Cardiac muscle cell (in vitro differentiated cells and primary cell): Measurements from ENCODE around the gene USP30. TPM values are rescaled to one million over a fixed set of nuclear protein-coding genes. Genes with fewer than 3 reads are reported as not detected.

Source experiments
- DNase-seq, 2 donors: peaks; one replicate each; pipeline versions ENCODE4 v3.0.0 to v3.0.0-alpha.2; 2010 to 2017; ENCODE audit warnings: low read depth in 1 of 2, low spot score in 1 of 2
- H3K27ac ChIP-seq: fragments of 200-600 bp; sonication (generic); 2 replicates; pipeline ENCODE4 v1.5.1; 2016
- H3K27me3 ChIP-seq: fragments of 200-600 bp; sonication (generic); 2 replicates; pipeline ENCODE4 v1.6.0; 2016; ENCODE audit warnings: control low read depth
- H3K36me3 ChIP-seq: fragments of 200-600 bp; sonication (generic); 2 replicates; pipeline ENCODE4 v1.5.1; 2016; ENCODE audit warnings: control low read depth
- H3K4me1 ChIP-seq: fragments of 200-600 bp; sonication (generic); 2 replicates; pipeline ENCODE4 v1.8.1; 2017; ENCODE audit warnings: low read depth, mild to moderate bottlenecking, mixed run types
- H3K4me3 ChIP-seq: fragments of 200-600 bp; sonication (generic); 2 replicates; pipeline ENCODE4 v1.5.1; 2016; ENCODE audit warnings: mild to moderate bottlenecking
- H3K9me3 ChIP-seq: fragments of 200-600 bp; sonication (generic); 2 replicates; pipeline ENCODE4 v1.5.1; 2017; ENCODE audit warnings: low read depth, mild to moderate bottlenecking, control low read depth
- polyA plus RNA-seq: library from polyadenylated mRNA; unstranded; fragments of >200 nt; fragmentation: Nextera tagmentation; extraction: Ambion mirVana; gene quantifications from 2 replicates; pipeline ENCODE4 v1.2.1, GENCODE V29; 2016
- total RNA-seq: library from RNA; depleted of rRNA; stranded (reverse); fragments of >200 nt; gene quantifications from 2 replicates; pipeline ENCODE4 v1.2.3, GENCODE V29; 2016
- TF ChIP-seq, protein P1 (sequence below): IDR thresholded peaks from 2 replicates; pipeline ENCODE4 v1.5.1; 2012; ENCODE audit warnings: low read depth, mild to moderate bottlenecking, low read length

Gene USP30
- total and polyA plus RNA-seq, 2 experiments from 2014 or later: 18.9 to 21.0 TPM

DNA sequence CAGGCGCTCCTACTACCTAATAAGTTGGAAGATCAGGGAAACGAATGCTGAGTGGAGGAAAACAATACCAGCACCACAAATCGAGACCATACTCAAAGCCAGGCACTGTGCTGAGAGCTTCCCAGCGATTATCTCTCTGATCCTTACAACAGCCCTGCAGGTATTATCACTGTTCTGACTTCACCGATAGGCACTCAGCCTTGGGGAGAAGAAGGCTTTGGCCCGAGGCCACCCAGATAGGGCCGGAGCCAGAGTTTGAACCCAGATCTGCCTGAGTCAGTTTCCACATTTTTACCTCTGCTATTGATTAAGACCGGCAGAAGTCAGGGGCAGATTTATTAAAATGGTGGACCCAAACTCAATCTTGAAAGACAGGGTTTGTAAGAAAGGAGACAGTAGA lies 36.4 kb upstream of the USP30 start:
- H3K36me3 ChIP-seq: no peaks in the 10 kb centered on the region
- no peaks in the 10 kb centered on the region for H3K4me1 ChIP-seq
- H3K9me3 ChIP-seq: no peaks in the 10 kb centered on the region
- H3K27ac ChIP-seq: no peak overlapping the region
- no peak for DNase-seq
- TF ChIP-seq, protein P1, sequence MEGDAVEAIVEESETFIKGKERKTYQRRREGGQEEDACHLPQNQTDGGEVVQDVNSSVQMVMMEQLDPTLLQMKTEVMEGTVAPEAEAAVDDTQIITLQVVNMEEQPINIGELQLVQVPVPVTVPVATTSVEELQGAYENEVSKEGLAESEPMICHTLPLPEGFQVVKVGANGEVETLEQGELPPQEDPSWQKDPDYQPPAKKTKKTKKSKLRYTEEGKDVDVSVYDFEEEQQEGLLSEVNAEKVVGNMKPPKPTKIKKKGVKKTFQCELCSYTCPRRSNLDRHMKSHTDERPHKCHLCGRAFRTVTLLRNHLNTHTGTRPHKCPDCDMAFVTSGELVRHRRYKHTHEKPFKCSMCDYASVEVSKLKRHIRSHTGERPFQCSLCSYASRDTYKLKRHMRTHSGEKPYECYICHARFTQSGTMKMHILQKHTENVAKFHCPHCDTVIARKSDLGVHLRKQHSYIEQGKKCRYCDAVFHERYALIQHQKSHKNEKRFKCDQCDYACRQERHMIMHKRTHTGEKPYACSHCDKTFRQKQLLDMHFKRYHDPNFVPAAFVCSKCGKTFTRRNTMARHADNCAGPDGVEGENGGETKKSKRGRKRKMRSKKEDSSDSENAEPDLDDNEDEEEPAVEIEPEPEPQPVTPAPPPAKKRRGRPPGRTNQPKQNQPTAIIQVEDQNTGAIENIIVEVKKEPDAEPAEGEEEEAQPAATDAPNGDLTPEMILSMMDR: no peak
- no peaks in the 10 kb centered on the region for H3K27me3 ChIP-seq
- H3K4me3 ChIP-seq: no peak overlapping the region

DNA sequence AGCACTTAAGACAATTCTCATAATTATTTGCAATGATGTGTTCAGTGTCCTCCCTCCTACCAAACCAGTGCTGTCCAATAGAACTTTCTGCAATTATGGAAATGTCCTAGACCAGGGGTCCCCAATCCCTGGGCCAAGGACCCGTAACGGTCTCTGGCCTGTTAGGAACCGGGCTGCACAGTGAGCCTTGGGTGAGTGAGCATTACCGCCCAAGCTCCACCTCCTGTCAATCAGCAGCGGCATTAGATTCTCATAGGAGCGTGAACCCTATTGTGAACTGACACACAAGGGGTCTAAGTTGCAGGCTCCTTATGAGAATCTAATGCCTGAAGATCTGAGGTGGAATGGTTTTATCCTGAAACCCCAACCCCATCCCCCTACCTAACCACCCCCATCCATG lies 35.4 kb upstream of the USP30 start:
- Histone ChIP-seq H3K27me3 (no peaks in the 10 kb centered on the region), H3K27ac (no peak overlapping the region), H3K9me3 (no peaks in the 10 kb centered on the region), H3K4me3 (no peak overlapping the region), H3K4me1 (no peaks in the 10 kb centered on the region), H3K36me3 (no peaks in the 10 kb centered on the region)
- no peak for DNase-seq
- TF ChIP-seq, protein P1: no peak

DNA sequence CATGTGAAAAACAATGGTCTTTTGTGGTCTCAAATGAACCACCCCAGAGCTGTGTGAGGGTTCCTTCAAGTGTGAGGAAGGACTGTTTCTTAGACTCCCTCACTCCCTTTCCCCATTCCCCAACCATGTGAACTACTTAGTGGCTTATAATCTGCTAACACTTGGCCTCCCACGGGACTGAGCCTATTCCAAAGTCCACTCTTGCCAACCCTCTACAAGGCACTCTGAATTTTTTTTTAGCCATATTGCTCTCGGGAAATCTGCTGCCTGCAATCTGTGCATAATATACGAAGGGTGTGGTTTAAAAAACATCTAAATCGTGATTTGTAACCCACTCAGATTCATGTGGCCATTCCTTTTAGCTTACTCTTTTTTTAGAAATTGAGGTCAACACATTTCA lies 34.1 kb upstream of the USP30 start:
- H3K4me3 ChIP-seq: no peak overlapping the region

DNA sequence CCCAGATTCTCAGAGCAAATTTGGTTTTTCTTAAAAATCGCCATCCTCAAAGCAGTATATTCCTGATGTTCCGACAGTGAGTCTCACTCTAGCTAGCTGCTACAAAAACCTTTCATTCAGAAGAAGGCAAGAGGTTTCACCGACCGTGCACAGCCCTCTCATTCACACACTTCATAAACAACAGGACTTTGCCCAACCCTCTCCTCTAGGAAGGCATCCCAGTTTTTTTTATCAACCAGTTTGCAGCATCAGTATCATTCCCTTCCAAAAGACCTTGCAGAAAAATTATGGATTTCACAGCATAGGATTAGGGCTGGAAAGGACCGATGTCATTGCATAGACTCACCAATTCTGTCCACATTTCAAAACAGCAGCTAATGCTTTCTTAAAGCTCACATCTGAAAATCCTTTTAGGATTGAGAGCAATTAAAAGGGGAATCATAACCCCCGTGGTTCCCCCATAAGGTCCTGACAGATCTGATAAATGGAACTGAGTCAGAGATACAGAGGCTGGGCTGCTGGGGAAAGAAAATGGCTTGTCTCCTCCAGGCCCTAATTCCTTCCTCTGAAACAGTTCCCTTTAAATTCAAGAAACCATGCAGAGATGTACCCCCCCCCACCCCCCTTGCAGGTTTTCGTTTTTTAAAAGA lies 32.1 kb upstream of the USP30 start:
- TF ChIP-seq, protein P1: no peak
- DNase-seq: no peak
- Histone ChIP-seq H3K9me3 (no peaks in the 10 kb centered on the region), H3K36me3 (no peaks in the 10 kb centered on the region), H3K27ac (no peak overlapping the region), H3K4me3 (no peak overlapping the region), H3K4me1 (no peaks in the 10 kb centered on the region), H3K27me3 (no peaks in the 10 kb centered on the region)

More for the DNA sequence above, 34.1 kb upstream of the USP30 start:
- Histone ChIP-seq H3K27ac (no peak overlapping the region), H3K4me1 (no peaks in the 10 kb centered on the region), H3K27me3 (no peaks in the 10 kb centered on the region), H3K9me3 (no peaks in the 10 kb centered on the region), H3K36me3 (no peaks in the 10 kb centered on the region)
- TF ChIP-seq, protein P1: no peak
- no peak for DNase-seq

DNA sequence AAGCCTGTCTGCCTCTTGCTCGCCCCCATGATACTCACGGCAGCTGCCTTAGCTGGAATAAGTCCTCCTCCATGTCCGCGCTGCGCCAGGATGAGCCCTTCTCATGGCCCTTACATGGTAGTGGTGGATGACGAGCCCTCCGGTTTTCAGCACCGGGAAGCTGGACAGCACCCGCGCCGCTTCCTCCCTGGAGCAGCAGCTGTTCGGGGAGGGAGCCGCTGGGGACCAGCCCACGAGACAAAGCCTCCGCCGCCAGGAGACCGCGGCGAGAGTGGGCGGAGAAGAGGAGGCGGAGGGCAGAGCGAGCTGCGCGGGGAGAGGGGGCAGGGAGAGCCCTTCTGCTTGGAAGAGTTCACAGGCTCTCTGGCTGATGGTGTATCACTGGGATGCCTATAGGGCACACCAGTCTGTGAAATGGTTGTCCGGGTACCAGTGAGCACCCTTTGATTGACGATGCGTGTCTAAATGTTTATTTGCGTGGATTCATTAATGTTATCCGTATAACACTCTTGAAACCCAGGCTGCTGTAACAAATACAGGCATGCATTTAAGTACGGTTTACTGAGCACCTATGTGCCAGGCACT lies 31.5 kb upstream of the USP30 start, which contains the start of gene SVOP:
TSS of gene SVOP (minus strand) at position 273 of the 585 bp plus-strand sequence. CDS start at position 73, 200 bp downstream.
- H3K9me3 ChIP-seq: no peaks in the 10 kb centered on the region
- TF ChIP-seq, protein P1: peak; percentile 2

More for the DNA sequence above, 31.5 kb upstream of the USP30 start, which contains the start of gene SVOP:
- Histone ChIP-seq H3K27me3 (no peaks in the 10 kb centered on the region), H3K27ac (no peak within 1 kb of the TSS), H3K36me3 (no peaks in the 10 kb centered on the region), H3K4me1 (no peaks in the 10 kb centered on the region), H3K4me3 (no peak within 1 kb of the TSS)
- DNase-seq: peak; percentile 94 to 95
